GM12873 (cell line): ENCODE measurements around the gene HOXA10.

ENCODE experiments used
- CTCF ChIP-seq: IDR thresholded peaks from 2 replicates; pipeline ENCODE4 v1.5.1; 2012; ENCODE audit warnings: low read depth, mild to moderate bottlenecking, moderate library complexity, low read length, control low read depth; ENCODE audit not compliant: insufficient read depth; ENCODE audit errors: missing control alignments

HOXA10 gene

GRCh38 chr7:27172823-27173510, 1.2 kb downstream of the HOXA10 start:
- no peak for TF ChIP-seq CTCF

- no peak for TF ChIP-seq CTCF
Observed at GRCh38 chr7:27172315-27172774, 1.8 kb downstream of the HOXA10 start.

GRCh38 chr7:27171637-27172314, 2.3 kb downstream of the HOXA10 start:
- no peak for TF ChIP-seq CTCF

- no peak for TF ChIP-seq CTCF
Observed at GRCh38 chr7:27171325-27171636, 2.8 kb downstream of the HOXA10 start.

GRCh38 chr7:27170426-27171324, 3.4 kb downstream of the HOXA10 start:
- TF ChIP-seq CTCF: no peak

- no peak for TF ChIP-seq CTCF
Observed at GRCh38 chr7:27169658-27170425, 4.3 kb downstream of the HOXA10 start.
